ENCODE results near the gene CAMK2A. TPM values are rescaled to one million over a fixed set of nuclear protein-coding genes. Genes with fewer than 3 reads are reported as not detected.

CAMK2A gene
- polyA plus RNA-seq, 1 experiment: 0.37 TPM

DNA sequence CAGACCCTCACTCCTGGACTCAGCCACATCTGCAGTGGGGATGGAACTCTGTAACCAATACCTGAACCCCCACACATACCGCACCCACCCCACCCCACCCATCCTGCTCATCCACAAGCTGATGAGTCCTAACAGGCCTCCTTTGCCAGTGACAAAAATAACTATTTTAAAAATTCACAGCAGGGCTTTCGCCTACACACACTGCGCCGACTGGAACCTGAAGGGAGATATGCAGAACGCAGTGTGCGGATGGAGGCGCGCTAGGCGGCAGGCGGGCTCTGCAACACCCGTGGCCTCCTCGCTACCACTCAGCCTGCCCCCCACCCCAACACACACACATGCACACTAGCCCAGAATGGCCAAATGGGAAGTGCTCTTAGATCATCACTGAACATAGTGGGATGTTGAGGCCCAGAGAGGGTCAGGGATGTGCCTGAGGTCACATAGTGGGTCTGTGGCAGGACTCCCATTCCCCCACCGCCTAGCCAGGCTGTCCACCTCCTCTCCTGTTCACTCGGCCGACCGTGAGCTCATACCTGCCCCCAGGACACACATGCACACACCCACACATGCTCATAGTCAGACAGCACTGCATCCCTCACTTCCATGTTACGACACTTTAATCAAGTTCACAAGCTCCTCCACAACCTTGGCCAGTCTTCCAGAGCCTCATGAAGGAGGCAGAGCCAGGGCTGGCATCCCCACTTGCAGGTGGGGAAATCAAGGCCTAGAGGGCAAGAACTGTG, 6.3 kb upstream of the CAMK2A start:
- CTCF ChIA-PET: interaction anchor here (1.1 to 1.6 kb wide), 2 partner anchors 55 to 78 kb away, joined by 3 to 4 read pairs; no protein-coding TSS in a partner anchor
- Histone ChIP-seq H3K27ac (ENCODE audit: low read depth, low read length) (no peak overlapping the region), H3K9me3 (ENCODE audit: control insufficient read depth, insufficient read depth, low read length) (no peaks in the 10 kb centered on the region; the same call in 1 of the 2 replicates), H3K27me3 (ENCODE audit: control insufficient read depth, insufficient read depth, low read length) (no peaks in the 10 kb centered on the region), H3K4me3 (ENCODE audit: low read depth, low read length) (no peak overlapping the region)
- POLR2A ChIA-PET: no interaction called here
- no peak for DNase-seq (ENCODE audit: low read depth, low spot score)
- TF ChIP-seq, protein P1, sequence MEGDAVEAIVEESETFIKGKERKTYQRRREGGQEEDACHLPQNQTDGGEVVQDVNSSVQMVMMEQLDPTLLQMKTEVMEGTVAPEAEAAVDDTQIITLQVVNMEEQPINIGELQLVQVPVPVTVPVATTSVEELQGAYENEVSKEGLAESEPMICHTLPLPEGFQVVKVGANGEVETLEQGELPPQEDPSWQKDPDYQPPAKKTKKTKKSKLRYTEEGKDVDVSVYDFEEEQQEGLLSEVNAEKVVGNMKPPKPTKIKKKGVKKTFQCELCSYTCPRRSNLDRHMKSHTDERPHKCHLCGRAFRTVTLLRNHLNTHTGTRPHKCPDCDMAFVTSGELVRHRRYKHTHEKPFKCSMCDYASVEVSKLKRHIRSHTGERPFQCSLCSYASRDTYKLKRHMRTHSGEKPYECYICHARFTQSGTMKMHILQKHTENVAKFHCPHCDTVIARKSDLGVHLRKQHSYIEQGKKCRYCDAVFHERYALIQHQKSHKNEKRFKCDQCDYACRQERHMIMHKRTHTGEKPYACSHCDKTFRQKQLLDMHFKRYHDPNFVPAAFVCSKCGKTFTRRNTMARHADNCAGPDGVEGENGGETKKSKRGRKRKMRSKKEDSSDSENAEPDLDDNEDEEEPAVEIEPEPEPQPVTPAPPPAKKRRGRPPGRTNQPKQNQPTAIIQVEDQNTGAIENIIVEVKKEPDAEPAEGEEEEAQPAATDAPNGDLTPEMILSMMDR (IDR thresholded peaks at IDR 0.05; ENCODE audit: low read depth, low read length): no peak

DNA sequence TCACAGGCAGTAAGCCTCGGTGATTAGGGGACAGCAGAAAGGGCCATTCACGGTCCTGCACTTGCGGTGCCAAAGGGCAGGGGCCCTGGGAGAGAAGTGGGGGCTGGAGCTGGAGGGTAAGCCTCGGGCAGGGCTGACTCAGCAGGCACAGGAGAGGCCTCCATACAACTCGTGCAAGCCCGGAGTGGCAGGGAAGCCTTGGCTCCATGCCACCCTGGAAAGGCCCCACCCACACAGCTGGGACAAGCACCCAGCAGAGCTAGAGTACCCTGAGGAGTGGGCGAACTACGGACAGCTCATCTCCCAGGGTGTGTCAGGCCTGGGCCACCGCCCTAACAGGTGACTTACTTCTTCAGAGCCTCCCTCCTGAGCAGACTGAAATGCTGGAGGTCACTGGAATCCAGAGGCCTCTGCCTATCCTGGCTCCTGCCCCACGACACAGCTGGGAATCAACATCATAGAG, 5.6 kb upstream of the CAMK2A start:
- no peaks in the 10 kb centered on the region; the same call in 1 of the 2 replicates for H3K9me3 ChIP-seq (ENCODE audit: control insufficient read depth, insufficient read depth, low read length)
- H3K27me3 ChIP-seq (ENCODE audit: control insufficient read depth, insufficient read depth, low read length): no peaks in the 10 kb centered on the region
- ChIA-PET CTCF (interaction anchor here (0.9 to 1.6 kb wide), 2 partner anchors 25 to 56 kb away, joined by 4 read pairs; no protein-coding TSS in a partner anchor), POLR2A (no interaction called here)
- no peak overlapping the region for H3K4me3 ChIP-seq (ENCODE audit: low read depth, low read length)
- TF ChIP-seq, protein P1 (IDR thresholded peaks at IDR 0.05; ENCODE audit: low read depth, low read length): no peak
- H3K27ac ChIP-seq (ENCODE audit: low read depth, low read length): peak overlapping the region; percentile 21
- DNase-seq (ENCODE audit: low read depth, low spot score): no peak

DNA sequence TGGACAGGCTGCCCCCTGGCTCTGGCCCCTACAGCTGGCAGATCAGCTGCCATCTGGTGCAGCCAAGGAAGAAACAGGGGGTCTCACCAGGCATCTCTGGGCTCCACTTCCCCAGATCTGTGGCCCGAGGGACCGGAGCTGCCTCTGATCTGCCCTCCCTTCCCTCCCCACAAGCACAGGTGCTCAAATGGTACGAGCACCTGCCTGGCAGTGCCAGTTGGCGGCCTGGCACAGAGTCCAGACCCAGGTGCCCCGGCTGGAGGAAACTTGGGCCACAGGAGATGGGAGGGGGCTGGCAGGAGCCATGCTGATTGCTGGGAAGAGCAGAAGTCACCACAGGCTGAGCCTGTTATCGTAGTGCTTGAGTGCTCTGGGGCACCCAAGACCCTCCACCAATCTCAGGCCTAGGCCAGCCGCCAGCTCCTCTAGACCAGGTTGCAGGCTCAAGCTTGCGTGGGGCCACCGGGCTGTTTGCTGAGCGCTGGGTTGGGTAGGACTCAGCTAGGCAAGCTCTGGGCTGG, 5.0 kb upstream of the CAMK2A start:
- Histone ChIP-seq H3K27ac (ENCODE audit: low read depth, low read length) (no peak overlapping the region), H3K4me3 (ENCODE audit: low read depth, low read length) (no peak overlapping the region), H3K27me3 (ENCODE audit: control insufficient read depth, insufficient read depth, low read length) (no peaks in the 10 kb centered on the region), H3K9me3 (ENCODE audit: control insufficient read depth, insufficient read depth, low read length) (no peaks in the 10 kb centered on the region; the same call in 1 of the 2 replicates)
- DNase-seq (ENCODE audit: low read depth, low spot score): no peak
- POLR2A ChIA-PET: interaction anchor here (0.5 kb wide), 1 partner anchor 401 kb away, joined by 4 read pairs; no protein-coding TSS in a partner anchor
- CTCF ChIA-PET: interaction anchor here (0.9 to 1.6 kb wide), 2 partner anchors 24 to 56 kb away, joined by 4 read pairs; no protein-coding TSS in a partner anchor
- TF ChIP-seq, protein P1 (IDR thresholded peaks at IDR 0.05; ENCODE audit: low read depth, low read length): no peak

DNA sequence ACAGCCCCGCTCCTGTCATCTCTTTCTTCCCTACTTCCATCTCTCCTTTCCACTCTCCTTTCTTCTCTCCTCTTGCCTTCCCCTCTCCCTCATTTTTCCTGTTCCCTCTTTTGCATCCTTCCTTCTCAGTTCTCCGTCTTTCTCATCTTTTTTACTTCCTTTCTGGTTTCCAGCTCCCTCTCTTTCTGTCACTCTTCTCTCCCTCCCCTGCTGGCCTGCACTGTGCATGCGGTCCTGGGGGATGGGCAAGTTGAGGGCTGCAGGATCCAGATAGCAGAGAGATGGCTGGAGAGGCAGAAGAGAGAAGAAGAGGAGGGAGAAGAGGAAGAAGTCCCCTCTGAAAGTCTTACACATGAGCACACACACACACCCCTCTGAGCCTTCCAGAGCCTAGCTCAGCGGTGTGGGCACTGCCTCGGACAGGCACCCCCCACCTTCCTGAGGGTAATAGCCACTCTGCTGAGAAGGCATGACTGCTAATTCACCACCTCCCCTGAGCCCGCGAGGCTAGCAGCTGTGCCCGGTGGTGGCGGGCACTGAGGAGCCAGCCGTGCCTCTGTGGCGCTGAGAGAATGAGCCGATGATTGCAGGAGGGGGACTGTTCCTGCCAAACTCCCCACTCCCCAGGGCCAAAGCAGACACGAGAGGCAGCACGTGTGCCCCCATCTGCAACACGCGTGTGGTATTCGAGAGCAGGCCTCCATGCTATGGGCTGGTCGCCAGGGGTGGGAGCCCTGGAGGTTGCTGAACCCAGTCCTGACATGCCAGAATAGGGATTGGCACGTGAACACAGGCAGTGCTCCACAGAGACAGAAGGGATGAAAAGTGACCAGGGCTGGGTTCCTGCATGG, 3.7 kb upstream of the CAMK2A start:
- CTCF ChIA-PET: interaction anchor here (1.3 kb wide), 1 partner anchor 9 kb away, joined by 4 read pairs; the partner anchor contains the start of gene ARSI
- H3K27ac ChIP-seq (ENCODE audit: low read depth, low read length): no peak overlapping the region
- no peak for DNase-seq (ENCODE audit: low read depth, low spot score)
- POLR2A ChIA-PET: interaction anchor here (0.6 kb wide), 1 partner anchor 147 kb away, joined by 4 read pairs; no protein-coding TSS in a partner anchor
- no peaks in the 10 kb centered on the region for H3K27me3 ChIP-seq (ENCODE audit: control insufficient read depth, insufficient read depth, low read length)
- H3K4me3 ChIP-seq (ENCODE audit: low read depth, low read length): no peak overlapping the region
- H3K9me3 ChIP-seq (ENCODE audit: control insufficient read depth, insufficient read depth, low read length): no peaks in the 10 kb centered on the region; the same call in 1 of the 2 replicates
- TF ChIP-seq, protein P1 (IDR thresholded peaks at IDR 0.05; ENCODE audit: low read depth, low read length): no peak

All from AG04450 (cell line).